Left hindlimb (tissue), 1 donor: ENCODE measurements around the gene EIF3M.
A peak's percentile ranks its signal among the peaks of the same experiment; 100 is the strongest.
"Not testable (repeated sequence)": the region's sequence is repeated elsewhere in the genome, so short reads cannot be mapped to it uniquely, and the experiment has no call there.

Experiments used
- DNase-seq: peaks from one replicate; pipeline ENCODE4 v3.0.0-alpha.2; 2018

The EIF3M gene

DNA sequence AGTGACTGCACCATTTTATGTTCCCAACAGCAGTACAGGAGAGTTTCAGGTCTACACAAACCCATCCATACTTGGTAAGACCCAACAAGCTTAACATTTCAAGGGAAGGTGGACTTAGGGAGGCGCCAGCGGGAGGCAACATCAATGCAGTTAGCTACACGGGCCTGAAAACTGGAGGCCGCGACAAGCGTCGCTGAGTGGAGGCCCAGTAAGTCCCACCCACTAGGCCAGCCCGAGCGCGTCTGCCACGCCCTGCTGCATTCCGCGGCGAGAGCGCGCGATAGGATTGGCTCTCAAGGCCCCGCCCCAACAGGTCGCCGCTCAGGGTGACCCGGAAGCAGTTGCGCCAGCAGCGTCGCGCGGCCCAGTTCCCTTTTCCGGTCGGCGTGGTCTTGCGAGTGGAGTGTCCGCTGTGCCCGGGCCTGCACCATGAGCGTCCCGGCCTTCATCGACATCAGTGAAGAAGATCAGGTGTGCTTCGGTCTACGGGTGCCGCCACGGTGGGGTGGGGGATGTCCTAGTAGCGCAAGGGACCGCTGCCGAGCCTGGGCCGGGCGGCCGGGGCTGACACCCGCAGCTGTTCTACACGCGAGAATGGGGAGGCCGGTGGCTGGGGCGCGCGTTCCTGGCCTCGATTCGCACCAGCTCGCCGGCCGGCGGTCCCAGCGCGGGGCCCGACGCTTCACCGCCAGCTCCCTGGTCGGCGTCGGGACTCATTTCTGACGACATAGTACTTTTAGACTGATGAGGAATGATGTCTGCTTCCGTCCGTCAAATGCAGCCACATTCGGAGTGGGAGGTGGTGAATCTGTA, at the start of gene EIF3M:
Gene EIF3M (plus strand): TSS at position 373 of the 813 bp plus-strand sequence. CDS start 57 bp downstream, at position 430.
- DNase-seq, result peak; percentile 97

DNA sequence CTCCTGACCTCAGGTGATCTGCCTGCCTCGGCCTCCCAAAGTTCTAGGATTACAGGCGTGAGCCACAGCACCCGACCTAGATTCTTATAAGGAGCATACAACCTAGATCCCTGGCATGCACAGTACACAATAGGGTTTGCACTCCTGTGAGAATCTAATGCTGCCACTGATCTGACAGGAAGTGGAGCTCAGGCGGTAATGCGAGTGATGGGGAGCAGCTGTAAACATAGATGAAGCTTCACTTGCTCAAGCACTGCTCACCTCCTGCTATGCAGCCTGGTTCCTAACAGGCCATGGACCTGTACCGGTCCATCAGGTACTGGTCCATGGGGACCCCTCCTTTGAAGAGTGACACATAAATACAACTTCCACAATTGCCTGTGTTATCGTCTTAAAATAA, 44.8 kb upstream of the EIF3M start:
- DNase-seq, result no peak

DNA sequence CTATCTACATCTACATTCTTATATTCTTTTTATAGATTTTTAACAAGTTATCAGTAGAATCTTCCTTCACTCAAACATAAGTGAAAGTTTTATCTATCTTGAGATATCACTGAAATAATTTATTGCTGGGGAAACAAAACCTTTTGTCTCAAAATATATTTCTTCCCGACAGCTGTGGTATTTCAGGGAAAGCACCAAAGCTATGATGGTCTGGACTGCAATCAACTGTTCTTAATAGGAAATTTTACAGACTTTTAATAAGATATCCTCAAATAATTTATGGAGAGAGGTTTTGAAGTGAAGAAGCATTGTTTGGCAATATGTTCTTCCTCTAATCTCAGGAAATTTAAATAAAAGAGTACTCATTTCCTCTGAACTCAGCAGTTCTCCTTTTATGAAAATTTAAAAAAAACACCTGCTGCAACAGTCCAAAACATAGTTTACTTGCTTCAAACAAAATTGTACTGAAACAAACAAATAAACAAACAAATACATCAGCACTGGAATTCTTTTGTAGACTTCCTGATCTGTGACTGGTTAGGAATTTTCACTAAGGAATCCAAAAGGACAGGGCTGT, 33.9 kb upstream of the EIF3M start:
- DNase-seq, result no peak

DNA sequence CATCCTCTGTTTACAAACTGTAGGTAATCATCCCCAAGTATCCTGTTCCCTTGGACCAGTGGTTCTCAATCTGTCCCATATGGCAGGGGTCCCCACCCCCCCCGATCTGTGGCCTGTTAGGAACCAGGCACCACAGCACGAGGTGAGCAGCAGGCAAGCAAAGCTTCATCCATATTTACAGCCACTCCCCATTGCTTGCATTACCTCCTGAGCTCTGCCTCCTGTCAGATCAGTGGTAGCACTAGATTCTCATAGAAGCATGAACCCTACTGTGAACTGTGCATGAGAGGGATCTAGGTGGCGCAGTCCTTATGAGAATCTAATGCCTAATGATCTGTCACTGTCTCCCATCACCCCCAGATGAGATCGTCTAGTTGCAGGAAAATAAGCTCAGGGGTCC, 33.4 kb upstream of the EIF3M start:
- DNase-seq, result no peak

DNA sequence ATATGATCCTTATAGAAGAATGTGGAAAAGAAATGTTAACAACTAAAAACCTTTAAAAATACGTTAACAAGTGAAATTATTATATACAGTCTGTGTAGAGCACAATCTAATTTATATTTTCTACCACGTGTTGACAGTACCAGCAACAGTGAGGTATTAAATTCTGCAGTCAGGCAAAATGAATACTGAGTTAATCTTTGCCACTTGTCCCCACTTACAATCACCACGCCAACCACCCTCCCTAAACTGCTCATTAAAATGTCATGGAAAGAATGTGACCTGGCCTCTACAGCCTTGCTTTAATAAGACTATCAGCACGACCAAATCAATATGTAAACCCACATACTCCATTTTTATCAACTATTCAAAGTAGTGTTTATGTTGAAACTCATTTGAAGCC, 28.5 kb upstream of the EIF3M start:
- no peak for DNase-seq

DNA sequence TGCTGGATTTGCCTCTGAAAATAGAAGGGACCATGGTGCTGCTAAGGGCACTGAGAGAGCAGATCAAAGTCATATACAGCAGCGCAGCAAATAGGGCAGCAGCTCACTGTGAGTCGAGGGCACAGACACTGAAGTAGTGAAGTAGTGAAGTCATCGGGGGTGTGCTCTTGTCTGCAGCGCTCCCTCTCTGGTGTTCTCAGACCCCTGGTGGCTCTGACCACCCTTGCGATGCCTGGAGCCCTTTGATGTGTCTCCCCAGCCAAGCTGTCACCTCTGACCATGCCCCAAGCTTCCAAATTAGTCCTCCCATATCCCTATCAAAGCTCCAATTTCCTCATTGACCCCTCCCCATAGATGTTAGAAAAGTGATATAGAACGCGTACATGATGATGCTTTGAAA, 27.7 kb upstream of the EIF3M start:
- no peak for DNase-seq

DNA sequence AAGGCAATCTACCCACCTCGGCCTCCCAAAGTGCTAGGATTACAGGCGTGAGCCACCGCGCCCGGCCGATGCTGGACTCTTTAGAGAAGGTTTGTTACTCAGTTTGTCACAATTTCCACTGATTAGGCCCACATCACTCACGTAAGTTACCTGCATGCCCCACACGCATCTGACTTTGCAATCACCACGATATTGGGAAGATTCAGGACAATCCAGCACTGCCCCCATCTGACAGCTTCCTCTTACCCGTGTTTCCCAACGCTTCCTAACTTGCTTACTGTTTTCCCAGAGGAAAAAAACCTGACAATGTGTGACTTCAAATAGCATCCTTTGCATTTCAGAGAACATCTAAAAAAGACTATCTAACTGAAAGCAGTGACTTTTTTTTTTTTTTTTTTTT, 21.8 kb upstream of the EIF3M start:
- no peak for DNase-seq

DNA sequence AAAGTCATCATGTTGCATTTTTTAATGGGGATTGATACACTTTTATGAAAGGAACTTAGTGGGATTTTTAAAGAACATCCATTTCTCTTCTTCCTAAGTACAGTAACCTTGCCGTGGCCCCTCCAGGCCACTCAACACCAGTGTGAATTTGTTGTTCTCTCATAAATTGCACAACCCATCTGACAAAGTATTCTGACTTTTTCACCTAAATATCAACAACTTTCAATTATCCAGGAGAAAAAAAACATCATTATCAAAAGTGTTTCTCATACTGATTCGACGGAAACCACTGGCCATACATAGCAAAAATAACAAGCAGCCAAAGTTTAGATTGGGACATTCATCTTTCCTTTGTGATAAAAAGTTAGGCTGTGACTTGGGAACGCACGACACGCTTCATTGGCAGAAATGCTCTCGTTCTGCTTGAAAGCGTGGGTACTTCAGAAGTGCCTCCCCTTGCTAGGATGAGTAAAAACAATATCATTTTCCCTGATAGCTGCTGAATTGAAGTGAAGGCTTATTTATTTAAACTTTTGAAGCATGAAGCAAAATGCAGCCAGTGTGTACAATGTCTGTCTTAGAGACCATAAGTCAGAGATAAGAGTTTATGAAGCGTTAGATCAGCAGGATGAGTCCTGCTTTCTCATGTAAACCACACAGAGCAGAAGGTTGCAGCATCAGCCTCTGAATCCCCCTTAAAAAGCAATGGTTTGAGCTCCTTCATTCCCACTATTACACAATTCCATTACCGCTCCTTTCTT, 20.6 kb upstream of the EIF3M start:
- no peak for DNase-seq

DNA sequence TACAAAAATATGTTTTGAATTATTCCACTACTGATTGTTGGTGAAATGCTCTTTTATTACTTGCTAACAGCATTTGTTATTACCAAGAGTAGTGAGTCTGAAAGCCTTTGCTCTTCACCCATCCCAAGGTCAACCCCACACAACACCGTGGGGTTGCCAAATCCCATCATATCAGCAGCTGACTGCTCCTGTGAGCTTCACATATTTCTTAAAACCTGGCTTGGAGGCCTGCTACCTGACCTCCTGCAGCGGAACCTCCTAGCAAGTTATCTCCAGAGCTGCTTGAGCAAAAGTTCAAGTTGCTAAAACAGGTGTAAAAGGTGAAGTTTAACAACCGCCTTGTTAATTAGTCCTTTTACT, 20.1 kb upstream of the EIF3M start:
- no peak for DNase-seq

DNA sequence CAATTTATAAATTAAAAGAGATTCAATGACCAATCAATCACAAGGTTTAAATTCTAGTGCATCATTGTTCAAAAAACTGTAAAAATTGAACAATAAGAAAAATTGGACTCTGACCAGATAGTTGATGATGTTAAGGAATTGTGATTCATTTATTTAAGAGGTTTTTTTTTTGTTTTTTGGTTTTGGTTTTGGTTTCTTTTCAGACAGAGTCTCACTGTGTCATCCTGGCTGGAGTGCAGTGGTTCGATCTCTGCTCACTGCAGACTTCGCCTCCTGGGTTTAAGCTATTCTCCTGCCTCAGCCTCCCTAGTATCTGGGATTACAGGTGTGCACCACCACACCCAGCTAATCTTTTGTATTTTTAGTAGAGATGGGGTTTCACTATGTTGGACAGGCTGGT, 17.1 kb upstream of the EIF3M start:
- DNase-seq, result no peak

DNA sequence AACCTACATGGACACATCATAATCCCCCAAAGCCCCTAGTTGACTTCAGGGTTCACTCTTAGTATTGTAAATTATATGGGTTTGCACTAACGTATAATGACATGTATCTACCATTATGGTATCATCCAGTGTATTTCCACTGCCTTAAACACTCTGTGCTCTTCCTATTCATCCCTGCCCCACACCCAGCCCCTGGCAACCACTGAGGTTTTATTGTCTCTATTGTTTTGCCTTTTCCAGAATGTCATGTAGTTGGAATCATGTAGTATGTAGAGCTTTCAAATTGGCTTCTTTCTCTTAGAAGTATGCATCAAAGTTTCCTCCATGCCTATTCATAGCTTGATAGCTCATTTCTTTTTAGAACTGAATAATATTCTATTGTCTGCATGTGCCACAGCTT, 16.5 kb upstream of the EIF3M start:
- DNase-seq, result no peak

DNA sequence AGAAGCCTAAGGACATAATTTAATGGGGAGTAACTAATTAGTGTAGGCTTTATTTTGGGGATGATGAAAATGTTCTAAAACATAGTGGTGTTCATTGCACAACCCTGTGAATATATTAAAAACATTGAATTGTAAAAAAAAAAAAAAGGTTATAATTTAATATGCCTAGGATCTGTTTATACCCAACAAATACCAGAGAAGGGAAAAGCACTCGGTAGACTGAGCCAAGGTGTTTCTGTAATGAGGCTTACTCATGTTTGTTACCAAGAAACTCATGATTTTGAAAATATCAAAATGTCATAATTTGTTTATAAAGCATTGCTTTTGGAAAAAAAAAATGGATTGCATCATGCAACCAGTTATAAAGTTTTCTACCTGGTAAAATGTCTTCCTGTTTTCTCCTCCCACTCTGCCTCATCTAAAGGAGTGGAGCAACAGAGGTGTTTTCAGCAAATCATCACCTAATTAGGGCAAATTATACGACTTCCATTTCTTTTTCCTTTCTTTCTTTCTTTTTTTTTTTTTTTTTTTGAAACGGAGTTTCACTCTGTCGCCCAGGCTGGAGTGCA, 14.2 kb upstream of the EIF3M start:
- DNase-seq, result no peak

DNA sequence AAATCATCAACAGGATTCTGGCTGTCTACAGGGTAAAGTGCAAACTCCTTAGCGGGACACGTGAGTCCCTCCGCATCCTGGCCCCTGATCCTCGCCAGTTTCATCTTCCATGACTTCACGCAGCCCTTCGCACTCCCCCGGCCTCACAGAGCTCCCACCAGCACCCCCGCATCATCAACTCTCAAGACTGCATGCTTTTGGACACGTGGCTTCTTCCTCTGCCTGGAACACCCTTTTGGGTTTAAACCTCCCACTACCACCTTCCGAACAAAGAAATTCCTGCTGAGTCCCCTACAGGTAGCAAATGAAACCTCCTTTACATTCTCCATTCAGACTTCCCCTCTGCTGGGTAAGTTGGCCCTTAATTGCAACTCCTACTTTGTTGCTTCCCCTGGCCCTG, 12.6 kb upstream of the EIF3M start:
- DNase-seq, result no peak

DNA sequence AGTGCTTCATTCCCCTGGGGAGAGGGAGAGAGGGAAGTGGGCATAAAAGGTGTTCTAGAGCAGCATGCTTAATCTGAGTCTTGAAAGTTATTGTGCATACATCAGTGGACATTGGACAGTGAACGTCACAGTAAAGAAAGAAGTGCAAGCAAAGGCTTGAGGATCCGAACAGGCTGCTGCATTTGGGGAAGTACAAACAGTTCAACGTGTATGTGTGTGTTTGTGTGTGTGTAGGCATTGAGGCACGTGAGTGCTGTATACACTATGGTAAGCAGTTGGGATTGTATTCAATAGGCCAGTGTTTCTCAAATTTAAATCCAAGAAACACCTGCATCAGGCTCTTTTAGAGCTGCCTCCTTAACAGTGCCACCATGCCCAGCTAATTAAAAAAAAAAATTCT, 10.4 kb upstream of the EIF3M start:
- DNase-seq, result no peak

DNA sequence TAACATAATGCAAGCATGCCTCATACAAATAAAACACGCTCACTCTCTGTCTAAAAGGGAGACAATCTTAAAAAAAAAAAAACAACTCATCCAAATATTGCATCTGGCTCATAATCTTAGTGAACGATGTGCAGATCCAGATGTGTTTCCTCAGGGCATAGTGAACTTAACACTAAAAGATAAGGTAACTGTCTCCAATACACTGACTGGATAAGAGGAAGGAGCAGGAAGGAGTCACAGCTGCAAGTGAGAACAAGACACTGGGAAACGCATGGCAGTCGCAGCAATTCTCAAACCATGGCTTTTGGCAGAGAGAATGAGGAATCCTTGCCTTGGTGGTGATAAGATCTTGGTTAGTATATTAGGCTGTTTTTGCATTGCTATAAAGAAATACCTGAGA, 9.2 kb upstream of the EIF3M start:
- no peak for DNase-seq

DNA sequence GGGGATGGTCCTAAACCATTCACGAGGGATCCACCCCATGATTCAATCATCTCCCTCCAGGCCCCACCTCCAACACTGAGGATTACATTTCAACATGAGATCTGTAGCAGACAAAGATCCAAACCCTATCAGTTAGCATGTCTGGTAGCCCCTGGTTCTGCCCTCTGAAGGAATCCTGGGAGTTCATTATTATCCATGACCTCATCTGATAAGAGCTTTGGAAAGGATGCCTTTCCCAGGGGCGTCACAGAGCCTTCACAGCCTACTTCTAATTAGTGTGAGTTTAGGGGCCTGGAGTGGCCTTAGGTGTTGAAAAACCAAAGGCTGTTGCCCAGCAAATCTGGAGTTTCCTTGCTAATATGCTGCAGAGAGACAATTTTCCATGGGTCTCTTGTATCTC, 8.6 kb upstream of the EIF3M start:
- DNase-seq, result no peak

DNA sequence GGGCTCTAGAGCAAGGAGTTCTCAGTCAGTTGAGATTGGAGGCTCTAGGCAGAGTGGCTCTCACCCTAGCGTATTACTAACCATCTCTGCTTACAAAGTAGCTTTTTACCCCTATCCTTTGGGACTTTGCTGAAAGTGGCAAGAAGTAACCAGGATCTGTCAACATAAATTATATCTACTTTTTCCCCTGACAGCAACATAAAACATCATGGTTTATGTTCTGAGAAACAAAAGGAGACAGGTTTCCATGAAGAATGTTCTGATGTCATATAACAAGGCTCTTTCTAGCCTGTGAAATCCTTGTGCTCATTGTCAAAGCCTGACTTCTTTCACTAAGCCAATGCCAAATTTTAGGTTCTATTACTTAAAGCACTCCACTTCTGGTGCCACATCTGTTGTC, 7.2 kb upstream of the EIF3M start:
- DNase-seq, result no peak

DNA sequence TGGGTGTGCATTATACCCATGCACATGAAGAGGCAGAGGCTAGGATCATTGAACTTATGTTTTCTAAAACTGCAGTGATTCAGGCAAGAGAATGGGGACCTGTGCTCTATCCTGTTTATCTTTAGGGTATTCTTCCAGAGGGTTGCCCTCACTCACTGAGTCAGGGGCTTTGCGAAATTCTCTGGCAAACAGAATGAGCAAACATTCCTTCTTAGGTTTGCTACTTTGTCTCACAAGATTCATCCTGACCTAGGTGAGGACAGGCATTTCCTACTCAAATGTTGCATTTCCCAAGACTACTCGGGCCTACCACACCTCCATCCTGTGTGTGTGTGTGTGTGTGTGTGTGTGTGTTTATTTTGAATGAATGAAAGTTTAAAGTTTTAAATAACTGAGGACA, 2.7 kb upstream of the EIF3M start:
- no peak for DNase-seq

DNA sequence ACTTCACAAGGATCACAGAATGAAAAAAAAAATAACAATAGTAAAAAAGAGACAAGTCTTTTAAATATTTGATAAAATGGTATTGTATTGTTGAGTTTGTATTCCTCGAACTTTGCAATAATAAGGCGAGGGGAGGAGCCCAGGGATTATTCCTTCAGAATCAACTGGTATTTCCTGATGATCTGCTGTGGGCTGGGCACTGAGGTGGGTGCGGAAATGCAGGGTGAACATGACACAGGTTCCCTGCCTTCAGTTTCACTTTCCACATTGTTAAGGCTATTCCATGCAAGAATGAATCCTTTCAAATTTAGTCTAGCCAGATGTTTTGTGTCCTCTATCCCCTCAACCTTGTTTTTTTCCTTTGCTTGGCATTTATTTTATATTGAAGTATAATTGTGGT, 2.1 kb upstream of the EIF3M start:
- DNase-seq, result no peak

DNA sequence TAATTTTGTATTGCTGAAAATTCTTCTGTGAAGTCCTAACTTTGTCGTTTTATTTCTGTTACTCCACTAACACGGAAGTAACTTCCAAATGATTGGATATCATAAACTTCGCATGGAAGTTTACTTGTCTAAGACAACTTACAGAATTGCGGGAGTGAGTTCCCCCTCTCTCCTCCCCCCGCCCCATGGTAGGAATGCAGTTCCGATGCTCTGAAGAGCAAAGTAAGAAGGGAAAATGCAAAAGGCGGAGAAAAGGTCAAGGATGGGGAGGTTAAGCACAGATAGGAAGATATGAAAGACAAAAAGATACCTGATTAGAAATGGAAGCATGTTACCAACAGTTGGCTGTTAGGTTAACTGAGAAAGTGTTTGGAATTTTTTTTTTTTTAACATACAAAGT, 1.3 kb downstream of the EIF3M start:
- DNase-seq, result no peak

DNA sequence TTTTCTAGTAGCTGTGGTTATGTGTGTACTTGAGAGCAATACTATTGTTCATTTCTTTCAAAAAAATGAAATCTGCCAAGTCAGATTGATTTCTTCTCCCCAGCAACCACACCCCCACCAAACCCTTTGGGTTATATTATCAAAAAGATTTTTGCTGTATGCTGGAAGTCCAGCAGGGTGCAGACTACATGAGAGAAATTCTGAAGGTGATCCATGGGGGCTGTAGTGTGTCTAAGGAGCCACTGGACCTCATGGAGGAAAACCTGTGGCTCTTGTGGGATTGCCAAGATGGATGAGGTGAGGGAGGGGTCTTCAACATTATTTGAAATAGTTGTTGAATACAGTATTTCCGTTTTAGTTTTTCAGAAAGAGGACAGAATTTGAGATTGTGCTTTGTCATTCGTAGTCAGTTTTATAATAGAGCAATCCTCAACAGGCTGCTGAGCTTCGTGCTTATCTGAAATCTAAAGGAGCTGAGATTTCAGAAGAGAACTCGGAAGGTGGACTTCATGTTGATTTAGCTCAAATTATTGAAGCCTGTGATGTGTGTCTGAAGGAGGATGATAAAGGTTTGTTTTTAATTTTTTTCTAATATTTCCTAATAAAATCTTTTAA, 3.1 kb downstream of the EIF3M start:
- no peak for DNase-seq

DNA sequence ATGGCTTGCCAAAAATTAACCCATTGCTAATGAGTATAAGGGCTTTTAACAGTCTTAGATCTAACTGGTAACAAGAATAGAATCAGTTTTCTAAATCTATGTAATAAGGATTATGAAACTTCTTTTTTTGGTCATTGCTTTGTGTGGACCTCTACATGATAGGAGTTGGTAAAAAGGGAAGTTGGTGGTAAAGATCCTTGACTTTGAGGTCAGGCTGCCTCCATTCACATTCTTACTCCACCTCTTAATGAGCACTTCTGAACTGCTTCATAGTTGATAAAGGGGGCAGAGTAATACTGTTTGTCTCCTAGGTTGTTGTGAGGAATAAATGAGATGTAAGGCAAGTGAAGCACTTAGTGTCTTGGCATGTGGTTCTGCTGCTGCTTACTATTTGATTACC, 10.6 kb downstream of the EIF3M start:
- DNase-seq, result no peak

DNA sequence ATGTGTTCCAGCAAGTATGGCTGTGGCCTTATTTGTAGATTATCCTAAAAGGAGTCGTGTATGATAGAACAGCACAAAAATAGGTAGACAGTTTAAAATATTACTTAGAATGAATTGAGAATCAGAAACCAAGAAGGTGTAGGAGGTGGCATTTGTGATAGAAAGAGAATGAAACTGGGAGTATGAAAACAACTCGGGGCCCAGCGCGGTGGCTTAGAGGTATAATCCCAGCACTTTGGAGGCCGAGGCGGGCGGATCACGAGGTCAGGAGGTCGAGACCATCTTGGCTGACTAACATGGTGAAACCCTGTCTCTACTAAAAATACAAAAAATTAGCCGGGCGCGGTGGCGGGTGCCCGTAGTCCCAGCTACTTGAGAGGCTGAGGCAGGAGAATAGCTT, 12.5 kb downstream of the EIF3M start:
- DNase-seq, result not testable (repeated sequence)

DNA sequence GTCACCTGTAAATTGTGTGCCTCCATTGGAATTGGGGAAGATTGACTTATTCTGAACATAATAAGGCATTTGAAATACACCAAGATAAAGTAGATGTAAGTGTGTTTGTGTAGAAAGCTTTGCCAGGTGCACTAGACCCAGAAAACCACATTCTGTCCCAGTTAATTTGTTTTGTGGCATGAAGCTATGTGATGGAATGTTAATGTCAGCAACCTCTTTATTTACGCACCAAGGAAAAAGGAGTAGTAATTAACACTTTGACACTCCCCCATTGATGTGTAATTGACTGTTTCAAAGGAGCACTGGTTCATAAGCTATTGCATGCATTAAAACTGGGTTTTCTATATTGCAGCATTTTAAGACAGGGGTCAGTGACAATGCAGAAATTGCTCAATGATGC, 14.3 kb downstream of the EIF3M start:
- no peak for DNase-seq
